ENCODE results near the gene ASCL5.

DNA sequence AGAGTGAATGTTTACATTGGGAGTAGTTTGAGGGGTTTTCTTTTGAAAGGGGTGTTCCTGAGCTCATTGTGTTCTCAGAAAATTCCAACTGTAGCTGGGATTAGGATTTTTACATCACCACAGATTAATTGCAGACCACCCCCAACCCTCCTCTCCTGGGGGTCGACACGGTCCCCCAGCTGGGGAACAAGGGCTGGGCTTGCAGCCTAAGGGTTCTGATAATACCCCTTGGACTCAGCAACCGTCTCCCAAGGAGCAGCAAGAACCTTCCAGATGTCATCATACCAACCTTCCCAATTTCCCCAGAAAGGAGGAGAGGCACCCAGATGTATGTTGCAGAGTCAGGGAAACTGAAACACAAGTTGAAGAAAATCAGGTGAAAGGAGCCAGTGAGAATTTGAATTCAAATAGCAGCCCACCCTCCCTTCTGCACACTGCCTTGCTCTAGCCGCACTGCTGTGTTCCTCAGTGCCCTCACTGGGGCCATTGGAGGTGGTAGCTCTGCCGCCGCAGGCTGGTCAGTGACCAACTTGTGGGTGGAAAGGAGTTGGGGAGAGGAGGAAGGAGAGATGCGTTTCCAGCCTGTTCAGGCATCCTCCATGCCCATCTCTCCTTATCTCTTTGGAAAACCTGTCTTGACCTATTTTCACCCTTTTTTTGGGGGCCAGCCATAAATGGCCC lies 49.0 kb upstream of the ASCL5 start:
- TF ChIP-seq, protein P1, sequence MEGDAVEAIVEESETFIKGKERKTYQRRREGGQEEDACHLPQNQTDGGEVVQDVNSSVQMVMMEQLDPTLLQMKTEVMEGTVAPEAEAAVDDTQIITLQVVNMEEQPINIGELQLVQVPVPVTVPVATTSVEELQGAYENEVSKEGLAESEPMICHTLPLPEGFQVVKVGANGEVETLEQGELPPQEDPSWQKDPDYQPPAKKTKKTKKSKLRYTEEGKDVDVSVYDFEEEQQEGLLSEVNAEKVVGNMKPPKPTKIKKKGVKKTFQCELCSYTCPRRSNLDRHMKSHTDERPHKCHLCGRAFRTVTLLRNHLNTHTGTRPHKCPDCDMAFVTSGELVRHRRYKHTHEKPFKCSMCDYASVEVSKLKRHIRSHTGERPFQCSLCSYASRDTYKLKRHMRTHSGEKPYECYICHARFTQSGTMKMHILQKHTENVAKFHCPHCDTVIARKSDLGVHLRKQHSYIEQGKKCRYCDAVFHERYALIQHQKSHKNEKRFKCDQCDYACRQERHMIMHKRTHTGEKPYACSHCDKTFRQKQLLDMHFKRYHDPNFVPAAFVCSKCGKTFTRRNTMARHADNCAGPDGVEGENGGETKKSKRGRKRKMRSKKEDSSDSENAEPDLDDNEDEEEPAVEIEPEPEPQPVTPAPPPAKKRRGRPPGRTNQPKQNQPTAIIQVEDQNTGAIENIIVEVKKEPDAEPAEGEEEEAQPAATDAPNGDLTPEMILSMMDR (conservative IDR thresholded peaks at IDR 0.05 in 1 of 2, IDR thresholded peaks at IDR 0.05 in 1 of 2; ENCODE audit: low read depth in 1 of 2, low read length in 2 of 2), result no peak
- no peak for TF ChIP-seq EZH2 (IDR thresholded peaks at IDR 0.05; ENCODE audit: low read length, missing control alignments)

Measured in fibroblast of lung (primary cell).